H1 (cell line): ENCODE measurements around the gene USP38. TPM values are rescaled to one million over a fixed set of nuclear protein-coding genes. Genes with fewer than 3 reads are reported as not detected.

Experiments used
- CTCF ChIA-PET: fragments of 300-600 bp; sonication (Branson Sonifier 250); formaldehyde crosslinking; loops from one replicate; lab custom pipeline; 2021; ENCODE audit not compliant: partially characterized antibody; lab: Charles Lee
- POLR2A ChIA-PET: fragments of 300-600 bp; sonication (Branson Sonifier 250); formaldehyde crosslinking; loops from one replicate; lab custom pipeline; 2021; ENCODE audit warnings: inconsistent platforms; ENCODE audit not compliant: partially characterized antibody; lab: Charles Lee
- DNase-seq, 2 experiments: peaks; one replicate each; pipeline versions ENCODE4 v3.0.0 to v3.0.0-alpha.2; 2010 to 2022; ENCODE audit warnings: low spot score in 2 of 2, low read depth in 1 of 2, mixed read lengths in 1 of 2
- FAIRE-seq: peaks from 2 replicates; lab custom pipeline; 2011; peaks lifted over from hg19 to GRCh38; lab: Jason Lieb, UNC
- H2AFZ ChIP-seq: 2 replicates; pipeline ENCODE4 v1.8.1; 2012; ENCODE audit warnings: low read length, inconsistent platforms
- H2AK5ac ChIP-seq: 2 replicates; pipeline ENCODE4 v1.6.1; 2013; ENCODE audit warnings: low read depth, low read length
- H2BK120ac ChIP-seq: replicated peaks from 2 replicates; pipeline ENCODE3; 2013; ENCODE audit warnings: low read depth, low read length, inconsistent platforms
- H2BK12ac ChIP-seq: 2 replicates; pipeline ENCODE4 v1.6.1; 2013; ENCODE audit warnings: low read depth, low read length
- H2BK15ac ChIP-seq: 2 replicates; pipeline ENCODE4 v1.6.1; 2013; ENCODE audit warnings: low read length
- H2BK20ac ChIP-seq: 2 replicates; pipeline ENCODE4 v1.6.1; 2013; ENCODE audit warnings: low read length
- H2BK5ac ChIP-seq: 2 replicates; pipeline ENCODE4 v1.6.1; 2013; ENCODE audit warnings: low read depth, low read length
- H3K14ac ChIP-seq: 2 replicates; pipeline ENCODE4 v1.6.1; 2013; ENCODE audit warnings: inconsistent platforms; ENCODE audit not compliant: insufficient read length
- H3K18ac ChIP-seq: 2 replicates; pipeline ENCODE4 v1.6.1; 2013; ENCODE audit warnings: low read length; ENCODE audit errors: extremely low read depth
- H3K23ac ChIP-seq: 2 replicates; pipeline ENCODE4 v1.6.1; 2013; ENCODE audit warnings: inconsistent platforms; ENCODE audit not compliant: insufficient read length
- H3K23me2 ChIP-seq: 2 replicates; pipeline ENCODE4 v1.6.1; 2013; ENCODE audit warnings: low read depth, low read length
- H3K27ac ChIP-seq: 2 replicates; pipeline ENCODE4 v1.6.1; 2011; ENCODE audit warnings: low read depth, low read length, inconsistent platforms
- H3K27me3 ChIP-seq, 4 experiments: replicated peaks in 1 of 4; 1 replicate in 1 of 4; 2 replicates in 3 of 4; pipeline versions ENCODE4 v1.6.1 to v1.8.1; 2011 to 2013; ENCODE audit warnings: low read length in 3 of 4, mild to moderate bottlenecking in 3 of 4, inconsistent platforms in 2 of 4, mixed read lengths in 2 of 4, moderate library complexity in 1 of 4; ENCODE audit not compliant: control insufficient read depth in 3 of 4, insufficient read depth in 3 of 4; ENCODE audit errors: extremely low read depth in 1 of 4
- H3K36me3 ChIP-seq, 4 experiments: 2 replicates each; pipeline versions ENCODE4 v1.6.1 to v1.8.1; 2011 to 2013; ENCODE audit warnings: mild to moderate bottlenecking in 4 of 4, low read length in 3 of 4, moderate library complexity in 2 of 4, control low read depth in 1 of 4, inconsistent platforms in 1 of 4; ENCODE audit not compliant: insufficient read depth in 4 of 4, control insufficient read depth in 2 of 4
- H3K4ac ChIP-seq: replicated peaks from 2 replicates; pipeline ENCODE3; 2013; ENCODE audit warnings: low read length, low read depth, mixed read lengths, inconsistent platforms; ENCODE audit not compliant: insufficient read length
- H3K4me1 ChIP-seq, 4 experiments: replicated peaks in 1 of 4; 1 replicate in 1 of 4; 2 replicates in 3 of 4; pipeline versions ENCODE4 v1.6.1 to v1.8.1; 2011 to 2013; ENCODE audit warnings: low read length in 3 of 4, inconsistent platforms in 2 of 4, mixed read lengths in 1 of 4; ENCODE audit not compliant: insufficient read depth in 4 of 4, control insufficient read depth in 3 of 4
- H3K4me2 ChIP-seq, 2 experiments: 2 replicates each; pipeline versions ENCODE4 v1.6.1 to v1.8.1; 2011 to 2013; ENCODE audit warnings: low read depth in 2 of 2, low read length in 2 of 2, control low read depth in 1 of 2, inconsistent platforms in 1 of 2, mild to moderate bottlenecking in 1 of 2; ENCODE audit not compliant: insufficient read depth in 1 of 2
- H3K4me3 ChIP-seq, 4 experiments: fragments of 200-600, 300-600 bp in 1 of 4; sonication (generic), shearing (Covaris generic), sonication (Bioruptor Twin) in 1 of 4; 2 replicates each; pipeline versions ENCODE4 v1.5.1 to v1.8.1; 2011 to 2016; ENCODE audit warnings: low read length in 4 of 4, low read depth in 3 of 4, control low read depth in 2 of 4, inconsistent platforms in 2 of 4, mild to moderate bottlenecking in 2 of 4, mixed read lengths in 1 of 4, moderate library complexity in 1 of 4; ENCODE audit not compliant: insufficient read depth in 2 of 4; ENCODE audit errors: extremely low read depth in 1 of 4
- H3K56ac ChIP-seq: replicated peaks from 2 replicates; pipeline ENCODE3; 2013; ENCODE audit warnings: low read depth, mild to moderate bottlenecking, mixed read lengths, low read length, inconsistent platforms; ENCODE audit not compliant: insufficient read length
- H3K79me1 ChIP-seq: 2 replicates; pipeline ENCODE4 v1.6.1; 2013; ENCODE audit warnings: low read depth, low read length, control low read depth
- H3K79me2 ChIP-seq, 2 experiments: 2 replicates each; pipeline versions ENCODE4 v1.6.1 to v1.8.1; 2012 to 2013; ENCODE audit warnings: low read length in 2 of 2, mild to moderate bottlenecking in 2 of 2, inconsistent platforms in 1 of 2; ENCODE audit not compliant: insufficient read depth in 2 of 2, control insufficient read depth in 1 of 2
- H3K9ac ChIP-seq, 4 experiments: replicated peaks in 1 of 4; 1 replicate in 1 of 4; 2 replicates in 3 of 4; pipeline versions ENCODE4 v1.6.1 to v1.8.1; 2011 to 2013; ENCODE audit warnings: low read depth in 3 of 4, low read length in 3 of 4, control low read depth in 2 of 4, mild to moderate bottlenecking in 2 of 4, moderate library complexity in 2 of 4, inconsistent platforms in 1 of 4; ENCODE audit errors: extremely low read depth in 1 of 4
- H3K9me3 ChIP-seq, 2 experiments: 2 replicates each; pipeline versions ENCODE4 v1.6.1 to v1.8.1; 2012 to 2013; ENCODE audit warnings: mild to moderate bottlenecking in 2 of 2, moderate library complexity in 2 of 2, control low read depth in 1 of 2, inconsistent platforms in 1 of 2, low read depth in 1 of 2, low read length in 1 of 2, mixed read lengths in 1 of 2; ENCODE audit not compliant: insufficient read depth in 2 of 2
- H4K20me1 ChIP-seq, 2 experiments: replicated peaks in 1 of 2; 2 replicates each; pipeline versions ENCODE3 to v1.8.1; 2011 to 2013; ENCODE audit warnings: inconsistent platforms in 2 of 2, low read length in 2 of 2, mild to moderate bottlenecking in 1 of 2; ENCODE audit not compliant: insufficient read depth in 2 of 2, control insufficient read depth in 1 of 2
- H4K5ac ChIP-seq: 2 replicates; pipeline ENCODE4 v1.6.1; 2013; ENCODE audit warnings: low read length, low read depth, mixed read lengths, inconsistent platforms; ENCODE audit not compliant: insufficient read length
- H4K8ac ChIP-seq: 2 replicates; pipeline ENCODE4 v1.8.0; 2013; ENCODE audit warnings: mild to moderate bottlenecking, moderate library complexity, low read length, inconsistent platforms; ENCODE audit not compliant: insufficient read depth; ENCODE audit errors: extremely low read depth
- H4K91ac ChIP-seq: replicated peaks from 2 replicates; pipeline ENCODE3; 2013; ENCODE audit warnings: low read length, mixed read lengths, inconsistent platforms; ENCODE audit not compliant: insufficient read length
- ATF3 ChIP-seq: IDR thresholded peaks from 2 replicates; pipeline ENCODE4 v1.6.1; 2011; ENCODE audit warnings: low read depth, mild to moderate bottlenecking, low read length; ENCODE audit not compliant: insufficient read depth
- BACH1 ChIP-seq: IDR thresholded peaks from 2 replicates; pipeline ENCODE4 v1.6.1; 2012; ENCODE audit warnings: low read length, improper control_type of control experiment
- BCL11A ChIP-seq, 2 experiments: IDR thresholded peaks; one replicate each; pipeline ENCODE4 v1.6.1; 2011; ENCODE audit warnings: low read depth in 2 of 2, low read length in 2 of 2, mild to moderate bottlenecking in 2 of 2
- POU5F1 ChIP-seq: IDR thresholded peaks from 2 replicates; pipeline ENCODE4 v1.6.1; 2011; ENCODE audit warnings: low read depth, mild to moderate bottlenecking, low read length, moderate library complexity
- SAP30 ChIP-seq: fragments of 300-600 bp; sonication (generic); IDR thresholded peaks from 2 replicates; pipeline ENCODE4 v1.7.1; 2012; ENCODE audit warnings: low read length, moderate library complexity, mild to moderate bottlenecking, inconsistent platforms; ENCODE audit not compliant: insufficient read depth, insufficient replicate concordance
- ZNF274 ChIP-seq: IDR thresholded peaks from 2 replicates; pipeline ENCODE4 v1.7.0; 2012; ENCODE audit warnings: low read length, borderline replicate concordance; ENCODE audit errors: extremely low read depth
- WGBS, 2 experiments: shearing (Covaris generic) in 1 of 2; methylation state at CpG; one replicate each; pipeline versions ENCODE4 v1.1.6 to v1.1.7; 2013 to 2015; ENCODE audit warnings: low lambda C conversion rate in 2 of 2, mixed read lengths in 2 of 2, inconsistent platforms in 1 of 2, low coverage in 1 of 2, missing lambda C conversion rate in 1 of 2; ENCODE audit not compliant: insufficient replicate concordance in 2 of 2, insufficient coverage in 1 of 2, insufficient read length in 1 of 2; ENCODE audit errors: extremely low coverage in 1 of 2, missing lambda C conversion rate in 1 of 2; 5-methylcytosine and 5-hydroxymethylcytosine counted together
- polyA plus RNA-seq, 7 experiments: library from polyadenylated mRNA; depleted of rRNA in 3 of 7; stranded (reverse) in 5 of 7; unstranded in 2 of 7; fragments of >200 nt in 5 of 7; fragments of 200-250 nt in 2 of 7; gene quantifications; 1 replicate in 5 of 7; 2 replicates in 1 of 7; 4 replicates in 1 of 7; pipeline versions ENCODE4 v1.2.1 to v1.2.3, GENCODE V29; 2011 to 2013; ENCODE audit warnings: missing spikeins in 2 of 7, mixed read lengths in 2 of 7
- total RNA-seq: library from RNA; stranded (reverse); fragmentation: NEBNext Ultra II Directional; extraction: Animal tissue kit (Norgen Biotek cat#: 25700); gene quantifications from 2 replicates; pipeline ENCODE4 v1.2.1, GENCODE V29; 2021

The USP38 gene
- total and polyA plus RNA-seq, 2 of the 8 experiments (the other 6 are each of a cell fraction or from before 2014, with no cell fraction given): 3.2 to 10.5 TPM

GRCh38 chr4:143251348-143251747 lies 66.6 kb downstream of the USP38 start:
- FAIRE-seq (no peak), DNase-seq (no peak)
- Histone ChIP-seq H3K14ac (no peak overlapping the region), H3K36me3 (no peaks in the 10 kb centered on the region), H3K4me3 (no peak overlapping the region), H2BK120ac (no peak overlapping the region), H4K8ac (no peak overlapping the region), H2BK20ac (no peak overlapping the region), H3K9me3 (no peaks in the 10 kb centered on the region), H2AK5ac (no peak overlapping the region), H4K91ac (no peak overlapping the region), H3K23ac (no peak overlapping the region), H3K27me3 (no peaks in the 10 kb centered on the region), H4K5ac (no peak overlapping the region), H3K23me2 (no peaks in the 10 kb centered on the region), H4K20me1 (no peaks in the 10 kb centered on the region), H2BK15ac (no peak overlapping the region), H3K56ac (no peak overlapping the region), H3K4me2 (no peak overlapping the region), H3K79me2 (no peaks in the 10 kb centered on the region), H2BK5ac (no peak overlapping the region), H3K4ac (no peak overlapping the region), H3K27ac (no peak overlapping the region), H3K4me1 (peaks cover 0 to 2% (median 0%) of the 10 kb centered on the region in 4 experiments; a peak in 1 of 7 replicates), H3K9ac (no peak overlapping the region), H3K79me1 (no peaks in the 10 kb centered on the region), H2AFZ (0 out of 2 replicates have a peak overlapping the region, but pooled peaks have one; percentile 51), H3K18ac (no peak overlapping the region), H2BK12ac (no peak overlapping the region)
- CTCF ChIA-PET: interaction anchor here (1.2 kb wide), 1 partner anchor 10 kb away, joined by 4 read pairs; no protein-coding TSS in a partner anchor
- TF ChIP-seq SAP30 (no peak), ZNF274 (no peak), BCL11A (IDR thresholded peaks at IDR 0.05; ENCODE audit: low read depth in 2 of 2, low read length in 2 of 2) (no peak), BACH1 (no peak), ATF3 (no peak), POU5F1 (no peak)
- POLR2A ChIA-PET: no interaction called here
- 92% methylated on average over 1 of the region's 1 CpG; no CpG with 5 or more reads in 1 of the 2 experiments for WGBS, 2 experiments
